ENCODE results near the gene PPME1.

Gene PPME1

DNA sequence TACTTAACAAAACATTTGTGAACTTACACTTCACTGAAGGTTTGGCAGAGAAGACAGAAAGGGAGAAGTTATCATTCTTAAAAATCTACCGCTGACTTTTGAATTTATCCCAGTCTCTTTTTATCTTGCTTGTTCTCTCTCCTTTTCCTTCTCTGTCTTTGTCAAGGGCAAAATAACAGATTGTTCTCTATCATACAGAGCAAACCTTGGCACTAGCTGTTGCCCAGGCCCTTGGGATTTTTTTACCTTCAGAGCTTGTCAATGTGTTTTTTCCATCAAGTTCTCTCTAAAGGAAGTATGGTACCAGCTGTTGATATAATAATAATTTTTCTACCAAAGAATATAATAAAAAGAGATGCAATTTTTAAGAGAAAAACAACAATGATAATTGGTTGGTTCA is 67.2 kb downstream of the PPME1 start:
- no peak for DNase-seq
- no peak overlapping the region for H3K4me3 ChIP-seq (ENCODE audit: low read depth, low read length)
- H3K4me1 ChIP-seq: no peaks in the 10 kb centered on the region
- H3K9me3 ChIP-seq: no peaks in the 10 kb centered on the region
- no peaks in the 10 kb centered on the region for H3K27me3 ChIP-seq
- TF ChIP-seq, protein P1, sequence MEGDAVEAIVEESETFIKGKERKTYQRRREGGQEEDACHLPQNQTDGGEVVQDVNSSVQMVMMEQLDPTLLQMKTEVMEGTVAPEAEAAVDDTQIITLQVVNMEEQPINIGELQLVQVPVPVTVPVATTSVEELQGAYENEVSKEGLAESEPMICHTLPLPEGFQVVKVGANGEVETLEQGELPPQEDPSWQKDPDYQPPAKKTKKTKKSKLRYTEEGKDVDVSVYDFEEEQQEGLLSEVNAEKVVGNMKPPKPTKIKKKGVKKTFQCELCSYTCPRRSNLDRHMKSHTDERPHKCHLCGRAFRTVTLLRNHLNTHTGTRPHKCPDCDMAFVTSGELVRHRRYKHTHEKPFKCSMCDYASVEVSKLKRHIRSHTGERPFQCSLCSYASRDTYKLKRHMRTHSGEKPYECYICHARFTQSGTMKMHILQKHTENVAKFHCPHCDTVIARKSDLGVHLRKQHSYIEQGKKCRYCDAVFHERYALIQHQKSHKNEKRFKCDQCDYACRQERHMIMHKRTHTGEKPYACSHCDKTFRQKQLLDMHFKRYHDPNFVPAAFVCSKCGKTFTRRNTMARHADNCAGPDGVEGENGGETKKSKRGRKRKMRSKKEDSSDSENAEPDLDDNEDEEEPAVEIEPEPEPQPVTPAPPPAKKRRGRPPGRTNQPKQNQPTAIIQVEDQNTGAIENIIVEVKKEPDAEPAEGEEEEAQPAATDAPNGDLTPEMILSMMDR (IDR thresholded peaks at IDR 0.05; ENCODE audit: low read depth, low read length): no peak
- peaks cover 23% of the 10 kb centered on the region for H3K36me3 ChIP-seq

DNA sequence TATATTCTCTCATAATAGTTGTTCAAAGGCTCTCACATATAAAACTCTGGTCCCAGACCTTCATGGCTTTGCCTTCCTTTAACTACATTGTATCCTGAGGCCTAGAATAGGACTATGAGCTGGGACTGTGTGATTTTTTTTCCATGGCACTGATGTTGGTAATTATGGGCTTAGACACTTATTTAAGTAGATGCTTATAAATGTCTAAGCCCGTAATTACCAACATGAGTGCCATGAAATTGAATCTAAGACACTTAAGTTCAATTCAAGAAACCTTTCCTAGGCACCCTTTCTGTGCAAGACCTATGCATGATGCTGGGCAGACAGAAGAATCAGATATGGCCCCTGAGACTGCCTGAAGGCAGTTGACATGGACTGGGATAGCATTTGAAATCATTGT is 77.4 kb downstream of the PPME1 start:
- H3K27me3 ChIP-seq: no peaks in the 10 kb centered on the region
- TF ChIP-seq, protein P1 (IDR thresholded peaks at IDR 0.05; ENCODE audit: low read depth, low read length): no peak
- DNase-seq: no peak
- no peaks in the 10 kb centered on the region for H3K4me1 ChIP-seq
- no peaks in the 10 kb centered on the region for H3K9me3 ChIP-seq
- peaks cover 43% of the 10 kb centered on the region for H3K36me3 ChIP-seq
- no peak overlapping the region for H3K4me3 ChIP-seq (ENCODE audit: low read depth, low read length)

- no peaks in the 10 kb centered on the region for H3K9me3 ChIP-seq
- H3K4me3 ChIP-seq (ENCODE audit: low read depth, low read length): no peak overlapping the region
- DNase-seq: no peak
- no peaks in the 10 kb centered on the region for H3K4me1 ChIP-seq
- TF ChIP-seq, protein P1 (IDR thresholded peaks at IDR 0.05; ENCODE audit: low read depth, low read length): no peak
- H3K27me3 ChIP-seq: no peaks in the 10 kb centered on the region
- H3K36me3 ChIP-seq: peaks cover 40% of the 10 kb centered on the region
Observed at GRCh38 chr11:74249496-74249895, 78.4 kb downstream of the PPME1 start.

DNA sequence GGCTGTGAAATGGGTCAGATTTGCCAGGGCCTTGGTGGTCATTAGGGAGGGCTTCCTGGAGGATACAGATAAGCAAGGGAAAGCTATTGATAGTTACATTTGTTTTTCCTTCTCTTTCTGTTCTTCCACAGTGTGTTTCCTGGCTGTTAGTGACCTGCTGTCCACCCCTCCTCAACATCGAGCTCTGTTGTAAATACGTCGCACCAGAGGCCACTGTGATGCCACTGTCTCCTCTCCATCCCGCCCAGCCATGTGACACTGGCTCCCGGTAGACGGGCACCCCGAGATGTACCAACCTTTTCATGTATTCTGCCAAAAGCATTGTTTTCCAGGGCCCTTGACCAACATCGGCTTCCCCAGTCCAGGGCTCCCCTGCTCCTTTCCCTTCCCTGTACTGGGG is 82.3 kb downstream of the PPME1 start:
- DNase-seq: no peak
- no peaks in the 10 kb centered on the region for H3K9me3 ChIP-seq
- no peaks in the 10 kb centered on the region for H3K27me3 ChIP-seq
- TF ChIP-seq, protein P1 (IDR thresholded peaks at IDR 0.05; ENCODE audit: low read depth, low read length): no peak
- no peak overlapping the region for H3K4me3 ChIP-seq (ENCODE audit: low read depth, low read length)
- H3K4me1 ChIP-seq: no peaks in the 10 kb centered on the region
- peaks cover 15% of the 10 kb centered on the region for H3K36me3 ChIP-seq

GRCh38 chr11:74255741-74256375 is 84.8 kb downstream of the PPME1 start:
- Histone ChIP-seq H3K27me3 (no peaks in the 10 kb centered on the region), H3K9me3 (no peaks in the 10 kb centered on the region), H3K36me3 (peaks cover 8% of the 10 kb centered on the region), H3K4me3 (ENCODE audit: low read depth, low read length) (no peak overlapping the region), H3K4me1 (no peaks in the 10 kb centered on the region)
- DNase-seq: peak; percentile 47
- TF ChIP-seq, protein P1 (IDR thresholded peaks at IDR 0.05; ENCODE audit: low read depth, low read length): peak; percentile 98

GRCh38 chr11:74256378-74257133 is 85.5 kb downstream of the PPME1 start:
- H3K4me3 ChIP-seq (ENCODE audit: low read depth, low read length): no peak overlapping the region
- H3K9me3 ChIP-seq: no peaks in the 10 kb centered on the region
- TF ChIP-seq, protein P1 (IDR thresholded peaks at IDR 0.05; ENCODE audit: low read depth, low read length): no peak
- H3K27me3 ChIP-seq: no peaks in the 10 kb centered on the region
- no peaks in the 10 kb centered on the region for H3K4me1 ChIP-seq
- peaks cover under 1% of the 10 kb centered on the region; the same call in 1 of the 2 replicates for H3K36me3 ChIP-seq
- no peak for DNase-seq

Data from BE2C (cell line).